Uterus (tissue), 2 donors: ENCODE measurements around the gene SART3.

Source experiments
- CTCF ChIP-seq, 4 experiments: fragments of 200-600 bp in 2 of 4; fragments of 450-650 bp in 2 of 4; sonication (generic) in 2 of 4; IDR thresholded peaks; one replicate each; pipeline ENCODE4 v1.5.1; 2016 to 2019; ENCODE audit warnings: antibody characterized with exemption in 4 of 4, mild to moderate bottlenecking in 2 of 4, moderate library complexity in 1 of 4
- POLR2A ChIP-seq, 2 donors: fragments of 450-650 bp; IDR thresholded peaks; one replicate each; pipeline ENCODE4 v1.6.1; 2016; ENCODE audit warnings: antibody characterized with exemption in 2 of 2, mild to moderate bottlenecking in 1 of 2, moderate library complexity in 1 of 2

- no peak for TF ChIP-seq CTCF (IDR thresholded peaks at IDR 0.05)
- no peak for TF ChIP-seq POLR2A (IDR thresholded peaks at IDR 0.05)
Observed at GRCh38 chr12:108585864-108586263, 24.9 kb upstream of the SART3 start.
